ENCODE data around the gene NT5C1A. TPM values are rescaled to one million over a fixed set of nuclear protein-coding genes. Genes with fewer than 3 reads are reported as not detected.

Gene NT5C1A
- total and polyA plus RNA-seq, 5 donors, result 5.7 to 44.8 (median 40.7) TPM

GRCh38 chr1:39689635-39690034 is 17.7 kb upstream of the NT5C1A start:
- intact Hi-C loops (cut with DNase I), result no loop called here
- no peak overlapping the region for H3K27ac ChIP-seq (ENCODE audit: low read length)

GRCh38 chr1:39689214-39689613 is 17.3 kb upstream of the NT5C1A start:
- Histone ChIP-seq H3K4me1 (ENCODE audit: control insufficient read depth, insufficient read depth, low read length) (peaks cover 2% of the 10 kb centered on the region), H3K27me3 (ENCODE audit: control insufficient read depth, insufficient read depth) (no peaks in the 10 kb centered on the region), H3K9me3 (ENCODE audit: control insufficient read depth, low read length) (no peaks in the 10 kb centered on the region), H3K4me3 (ENCODE audit: low read length) (no peak overlapping the region), H3K27ac (ENCODE audit: low read length) (no peak overlapping the region)
- intact Hi-C loops (cut with DNase I), result no loop called here
- no peak for DNase-seq
- no peak for ATAC-seq
- 58% methylated on average over 2 of the region's 2 CpGs for WGBS

More at GRCh38 chr1:39689635-39690034, 17.7 kb upstream of the NT5C1A start:
- ATAC-seq, result no peak
- no peaks in the 10 kb centered on the region for H3K27me3 ChIP-seq (ENCODE audit: control insufficient read depth, insufficient read depth)
- peaks cover 2% of the 10 kb centered on the region for H3K4me1 ChIP-seq (ENCODE audit: control insufficient read depth, insufficient read depth, low read length)
- no peaks in the 10 kb centered on the region for H3K9me3 ChIP-seq (ENCODE audit: control insufficient read depth, low read length)
- no peak overlapping the region for H3K4me3 ChIP-seq (ENCODE audit: low read length)
- DNase-seq, result no peak

- H3K4me3 ChIP-seq (ENCODE audit: low read length), result no peak overlapping the region
- 82% methylated on average over 3 of the region's 3 CpGs for WGBS
- H3K27me3 ChIP-seq (ENCODE audit: control insufficient read depth, insufficient read depth), result no peaks in the 10 kb centered on the region
- DNase-seq (no peak), ATAC-seq (no peak)
- H3K27ac ChIP-seq (ENCODE audit: low read length), result no peak overlapping the region
- no peaks in the 10 kb centered on the region for H3K9me3 ChIP-seq (ENCODE audit: control insufficient read depth, low read length)
- intact Hi-C loops (cut with DNase I), result no loop called here
- peaks cover 5% of the 10 kb centered on the region for H3K4me1 ChIP-seq (ENCODE audit: control insufficient read depth, insufficient read depth, low read length)
Measured at GRCh38 chr1:39688706-39689105, 16.8 kb upstream of the NT5C1A start.

- ATAC-seq, result no peak
- 48% methylated on average over 2 of the region's 2 CpGs for WGBS
- intact Hi-C loops (cut with DNase I), result no loop called here
- Histone ChIP-seq H3K27ac (ENCODE audit: low read length) (no peak overlapping the region), H3K27me3 (ENCODE audit: control insufficient read depth, insufficient read depth) (no peaks in the 10 kb centered on the region), H3K9me3 (ENCODE audit: control insufficient read depth, low read length) (no peaks in the 10 kb centered on the region), H3K4me1 (ENCODE audit: control insufficient read depth, insufficient read depth, low read length) (peaks cover 5% of the 10 kb centered on the region), H3K4me3 (ENCODE audit: low read length) (no peak overlapping the region)
- no peak for DNase-seq
Measured at GRCh38 chr1:39687243-39687642, 15.3 kb upstream of the NT5C1A start.

GRCh38 chr1:39685071-39685470 is 13.2 kb upstream of the NT5C1A start:
- intact Hi-C loops (cut with DNase I), result no loop called here
- H3K27me3 ChIP-seq (ENCODE audit: control insufficient read depth, insufficient read depth), result no peaks in the 10 kb centered on the region
- DNase-seq (no peak), ATAC-seq (no peak)
- H3K9me3 ChIP-seq (ENCODE audit: control insufficient read depth, low read length), result no peaks in the 10 kb centered on the region
- peaks cover 2% of the 10 kb centered on the region for H3K4me1 ChIP-seq (ENCODE audit: control insufficient read depth, insufficient read depth, low read length)
- no peak overlapping the region for H3K4me3 ChIP-seq (ENCODE audit: low read length)
- 80% methylated on average over 3 of the region's 3 CpGs for WGBS
- no peak overlapping the region for H3K27ac ChIP-seq (ENCODE audit: low read length)

GRCh38 chr1:39684313-39684664 is 12.4 kb upstream of the NT5C1A start:
- Histone ChIP-seq H3K4me1 (ENCODE audit: control insufficient read depth, insufficient read depth, low read length) (peaks cover 2% of the 10 kb centered on the region), H3K27me3 (ENCODE audit: control insufficient read depth, insufficient read depth) (no peaks in the 10 kb centered on the region), H3K27ac (ENCODE audit: low read length) (no peak overlapping the region), H3K4me3 (ENCODE audit: low read length) (no peak overlapping the region), H3K9me3 (ENCODE audit: control insufficient read depth, low read length) (no peaks in the 10 kb centered on the region)
- ATAC-seq (peak in 1 of 2 donors; percentile 5), DNase-seq (peak in 1 of 3 donors; percentile 56)
- intact Hi-C loops (cut with DNase I), result no loop called here
- 66% methylated on average over 13 of the region's 13 CpGs for WGBS

GRCh38 chr1:39683591-39684312 is 11.8 kb upstream of the NT5C1A start:
- Histone ChIP-seq H3K4me1 (ENCODE audit: control insufficient read depth, insufficient read depth, low read length) (peaks cover 2% of the 10 kb centered on the region), H3K27me3 (ENCODE audit: control insufficient read depth, insufficient read depth) (no peaks in the 10 kb centered on the region), H3K9me3 (ENCODE audit: control insufficient read depth, low read length) (no peaks in the 10 kb centered on the region), H3K4me3 (ENCODE audit: low read length) (no peak overlapping the region), H3K27ac (ENCODE audit: low read length) (no peak overlapping the region)
- WGBS, result 14% methylated on average over 62 of the region's 62 CpGs
- ATAC-seq (peak; percentile 52 to 76), DNase-seq (peak; percentile 73 to 94 (median 84))
- intact Hi-C loops (cut with DNase I), result no loop called here

GRCh38 chr1:39681999-39682398 is 10.1 kb upstream of the NT5C1A start:
- Histone ChIP-seq H3K4me3 (ENCODE audit: low read length) (no peak overlapping the region), H3K27ac (ENCODE audit: low read length) (no peak overlapping the region), H3K9me3 (ENCODE audit: control insufficient read depth, low read length) (no peaks in the 10 kb centered on the region), H3K27me3 (ENCODE audit: control insufficient read depth, insufficient read depth) (no peaks in the 10 kb centered on the region), H3K4me1 (ENCODE audit: control insufficient read depth, insufficient read depth, low read length) (peaks cover 2% of the 10 kb centered on the region)
- intact Hi-C loops (cut with DNase I), result no loop called here
- DNase-seq (no peak), ATAC-seq (no peak)
- WGBS, result 88% methylated on average over 1 of the region's 1 CpG

- no peak for DNase-seq
- ATAC-seq, result no peak
- 86% methylated on average over 3 of the region's 3 CpGs for WGBS
- intact Hi-C loops (cut with DNase I), result no loop called here
- no peak overlapping the region for H3K27ac ChIP-seq (ENCODE audit: low read length)
- peaks cover 2% of the 10 kb centered on the region for H3K4me1 ChIP-seq (ENCODE audit: control insufficient read depth, insufficient read depth, low read length)
- no peak overlapping the region for H3K4me3 ChIP-seq (ENCODE audit: low read length)
- no peaks in the 10 kb centered on the region for H3K27me3 ChIP-seq (ENCODE audit: control insufficient read depth, insufficient read depth)
- H3K9me3 ChIP-seq (ENCODE audit: control insufficient read depth, low read length), result no peaks in the 10 kb centered on the region
Measured at GRCh38 chr1:39681294-39681693, 9.4 kb upstream of the NT5C1A start.

GRCh38 chr1:39680751-39681150 is 8.8 kb upstream of the NT5C1A start:
- Histone ChIP-seq H3K4me1 (ENCODE audit: control insufficient read depth, insufficient read depth, low read length) (peaks cover 2% of the 10 kb centered on the region), H3K9me3 (ENCODE audit: control insufficient read depth, low read length) (no peaks in the 10 kb centered on the region), H3K4me3 (ENCODE audit: low read length) (no peak overlapping the region), H3K27me3 (ENCODE audit: control insufficient read depth, insufficient read depth) (no peaks in the 10 kb centered on the region), H3K27ac (ENCODE audit: low read length) (no peak overlapping the region)
- 66% methylated on average over 4 of the region's 4 CpGs for WGBS
- ATAC-seq (no peak), DNase-seq (no peak)
- intact Hi-C loops (cut with DNase I), result no loop called here

- Histone ChIP-seq H3K4me3 (ENCODE audit: low read length) (no peak overlapping the region), H3K4me1 (ENCODE audit: control insufficient read depth, insufficient read depth, low read length) (peaks cover 2% of the 10 kb centered on the region), H3K9me3 (ENCODE audit: control insufficient read depth, low read length) (no peaks in the 10 kb centered on the region), H3K27me3 (ENCODE audit: control insufficient read depth, insufficient read depth) (no peaks in the 10 kb centered on the region), H3K27ac (ENCODE audit: low read length) (no peak overlapping the region)
- WGBS, result 56% methylated on average over 2 of the region's 2 CpGs
- ATAC-seq (no peak), DNase-seq (no peak)
- intact Hi-C loops (cut with DNase I), result no loop called here
Measured at GRCh38 chr1:39679821-39680220, 7.9 kb upstream of the NT5C1A start.

- ATAC-seq, result no peak
- Histone ChIP-seq H3K4me1 (ENCODE audit: control insufficient read depth, insufficient read depth, low read length) (peaks cover 2% of the 10 kb centered on the region), H3K4me3 (ENCODE audit: low read length) (no peak overlapping the region), H3K27ac (ENCODE audit: low read length) (no peak overlapping the region), H3K27me3 (ENCODE audit: control insufficient read depth, insufficient read depth) (no peaks in the 10 kb centered on the region), H3K9me3 (ENCODE audit: control insufficient read depth, low read length) (no peaks in the 10 kb centered on the region)
- WGBS, result 81% methylated on average over 2 of the region's 2 CpGs
- DNase-seq, result no peak
- intact Hi-C loops (cut with DNase I), result no loop called here
Measured at GRCh38 chr1:39678889-39679288, 7.0 kb upstream of the NT5C1A start.
